Breast epithelium (tissue), 4 donors: ENCODE results near the gene ADCY2. TPM values are rescaled to one million over a fixed set of nuclear protein-coding genes. Genes with fewer than 3 reads are reported as not detected.

ENCODE experiments used
- DNase-seq, 2 donors: peaks; one replicate each; pipeline ENCODE4 v3.0.0-alpha.2; 2019; ENCODE audit warnings: low spot score in 2 of 2
- H3K27ac ChIP-seq, 2 donors: fragments of 200-600 bp; sonication (generic) in 1 of 2; one replicate each; pipeline ENCODE4 v1.5.1; 2016 to 2019; ENCODE audit warnings: mild to moderate bottlenecking in 1 of 2
- H3K27me3 ChIP-seq, 2 donors: fragments of 200-600 bp; sonication (generic) in 1 of 2; one replicate each; pipeline versions ENCODE4 v1.5.1 to v1.6.0; 2017 to 2019; ENCODE audit warnings: control low read depth in 1 of 2, mild to moderate bottlenecking in 1 of 2
- H3K36me3 ChIP-seq: fragments of 200-600 bp; one replicate; pipeline ENCODE4 v1.5.1; 2019
- H3K4me1 ChIP-seq, 2 donors: fragments of 200-600 bp; sonication (generic); one replicate each; pipeline ENCODE4 v1.5.1; 2016 to 2019; ENCODE audit warnings: control low read depth in 1 of 2
- H3K4me3 ChIP-seq, 3 donors: fragments of 200-600 bp; sonication (generic); 1 replicate in 2 of 3; 2 replicates in 1 of 3; pipeline ENCODE4 v1.5.1; 2016 to 2019; ENCODE audit warnings: mild to moderate bottlenecking in 3 of 3, moderate library complexity in 2 of 3
- H3K9me3 ChIP-seq, 2 donors: fragments of 200-600 bp; sonication (generic) in 1 of 2; one replicate each; pipeline ENCODE4 v1.5.1; 2016 to 2019; ENCODE audit warnings: control low read depth in 1 of 2
- CTCF ChIP-seq, 3 donors: fragments of 450-650 bp; IDR thresholded peaks; one replicate each; pipeline ENCODE4 v1.5.1; 2016 to 2017; ENCODE audit warnings: antibody characterized with exemption in 3 of 3, mild to moderate bottlenecking in 3 of 3, moderate library complexity in 3 of 3
- POLR2A ChIP-seq: fragments of 450-650 bp; IDR thresholded peaks from one replicate; pipeline ENCODE4 v1.6.1; 2016; ENCODE audit warnings: antibody characterized with exemption, mild to moderate bottlenecking, moderate library complexity
- POLR2AphosphoS5 ChIP-seq, 3 donors: sonication (generic); formaldehyde crosslinking; IDR thresholded peaks; one replicate each; pipeline ENCODE4 v1.6.1; 2017; ENCODE audit warnings: antibody characterized with exemption in 3 of 3
- intact Hi-C: fragments of 100-400 bp; cut with DNase I; formaldehyde crosslinking; loops from one replicate; pipeline ENCODE4 v1.15.1; 2023; ENCODE audit warnings: low total_unique reads
- total RNA-seq, 3 donors: library from RNA; depleted of rRNA; stranded (reverse); fragments of >200 nt; gene quantifications; one replicate each; pipeline ENCODE4 v1.1.0, GENCODE V29; 2016

The ADCY2 gene
- total RNA-seq, 3 donors from 2014 or later: 3.8 to 30.1 (median 4.9) TPM

- DNase-seq: no peak
- intact Hi-C loops: no loop called here
- peaks cover 0 to 3% of the 10 kb centered on the region in 2 donors for H3K27me3 ChIP-seq
- H3K4me3 ChIP-seq: no peak overlapping the region
- no peaks in the 10 kb centered on the region for H3K4me1 ChIP-seq
- H3K27ac ChIP-seq: no peak overlapping the region
- H3K36me3 ChIP-seq: no peaks in the 10 kb centered on the region
- TF ChIP-seq POLR2AphosphoS5 (IDR thresholded peaks at IDR 0.05) (no peak), POLR2A (no peak), CTCF (IDR thresholded peaks at IDR 0.05) (no peak)
- H3K9me3 ChIP-seq: no peaks in the 10 kb centered on the region
Observed at GRCh38 chr5:7680260-7680659, 284.3 kb downstream of the ADCY2 start.

- intact Hi-C loops: no loop called here
- Histone ChIP-seq H3K27me3 (peaks cover 0 to 3% of the 10 kb centered on the region in 2 donors), H3K27ac (no peak overlapping the region), H3K4me1 (no peaks in the 10 kb centered on the region), H3K9me3 (no peaks in the 10 kb centered on the region), H3K36me3 (no peaks in the 10 kb centered on the region), H3K4me3 (no peak overlapping the region)
- TF ChIP-seq POLR2AphosphoS5 (IDR thresholded peaks at IDR 0.05): no peak
- no peak for DNase-seq
Observed at GRCh38 chr5:7682379-7682778, 286.4 kb downstream of the ADCY2 start.

GRCh38 chr5:7683753-7684152 is 287.8 kb downstream of the ADCY2 start:
- Histone ChIP-seq H3K27ac (no peak overlapping the region), H3K4me1 (no peaks in the 10 kb centered on the region), H3K27me3 (peaks cover 0 to 3% of the 10 kb centered on the region in 2 donors), H3K9me3 (no peaks in the 10 kb centered on the region), H3K4me3 (no peak overlapping the region), H3K36me3 (no peaks in the 10 kb centered on the region)
- TF ChIP-seq POLR2A (no peak), CTCF (IDR thresholded peaks at IDR 0.05) (no peak), POLR2AphosphoS5 (IDR thresholded peaks at IDR 0.05) (no peak)
- DNase-seq: no peak
- intact Hi-C loops: no loop called here

- H3K4me1 ChIP-seq: no peaks in the 10 kb centered on the region
- H3K27me3 ChIP-seq: peaks cover 0 to 3% of the 10 kb centered on the region in 2 donors
- no peaks in the 10 kb centered on the region for H3K36me3 ChIP-seq
- intact Hi-C loops: no loop called here
- no peaks in the 10 kb centered on the region for H3K9me3 ChIP-seq
- H3K4me3 ChIP-seq: no peak overlapping the region
- TF ChIP-seq CTCF (IDR thresholded peaks at IDR 0.05) (no peak), POLR2AphosphoS5 (IDR thresholded peaks at IDR 0.05) (no peak), POLR2A (no peak)
- DNase-seq: no peak
- no peak overlapping the region for H3K27ac ChIP-seq
Observed at GRCh38 chr5:7684826-7685225, 288.9 kb downstream of the ADCY2 start.

GRCh38 chr5:7686794-7687193 is 290.9 kb downstream of the ADCY2 start:
- no peak for DNase-seq
- Histone ChIP-seq H3K27me3 (peaks cover 0 to 3% of the 10 kb centered on the region in 2 donors), H3K9me3 (no peaks in the 10 kb centered on the region), H3K36me3 (no peaks in the 10 kb centered on the region), H3K4me3 (no peak overlapping the region), H3K27ac (no peak overlapping the region), H3K4me1 (no peaks in the 10 kb centered on the region)
- TF ChIP-seq POLR2A (no peak), CTCF (IDR thresholded peaks at IDR 0.05) (no peak), POLR2AphosphoS5 (IDR thresholded peaks at IDR 0.05) (no peak)
- intact Hi-C loops: no loop called here

GRCh38 chr5:7690557-7690956 is 294.6 kb downstream of the ADCY2 start:
- Histone ChIP-seq H3K9me3 (no peaks in the 10 kb centered on the region), H3K27ac (no peak overlapping the region), H3K4me3 (no peak overlapping the region), H3K27me3 (no peaks in the 10 kb centered on the region), H3K4me1 (no peaks in the 10 kb centered on the region), H3K36me3 (no peaks in the 10 kb centered on the region)
- intact Hi-C loops: no loop called here
- DNase-seq: no peak
- TF ChIP-seq POLR2AphosphoS5 (IDR thresholded peaks at IDR 0.05): no peak
- no peak for TF ChIP-seq POLR2A
- no peak for TF ChIP-seq CTCF (IDR thresholded peaks at IDR 0.05)
